HTERT RPE-1 (cell line): ENCODE results near the gene AMER2.
"Not testable (repeated sequence)": the region's sequence is repeated elsewhere in the genome, so short reads cannot be mapped to it uniquely, and the experiment has no call there.

Experiments used
- in situ Hi-C: fragments of 300-500 bp; cut with MboI; formaldehyde crosslinking; loops from 4 replicates; pipeline ENCODE4 v1.14.3; 2020; ENCODE audit warnings: low sequenced_read_pairs

Gene AMER2

GRCh38 chr13:25181597-25181996, 9.5 kb upstream of the AMER2 start:
- in situ Hi-C loops: no loop called here

- in situ Hi-C loops: no loop called here
Observed at GRCh38 chr13:25180775-25181537, 8.9 kb upstream of the AMER2 start.

DNA sequence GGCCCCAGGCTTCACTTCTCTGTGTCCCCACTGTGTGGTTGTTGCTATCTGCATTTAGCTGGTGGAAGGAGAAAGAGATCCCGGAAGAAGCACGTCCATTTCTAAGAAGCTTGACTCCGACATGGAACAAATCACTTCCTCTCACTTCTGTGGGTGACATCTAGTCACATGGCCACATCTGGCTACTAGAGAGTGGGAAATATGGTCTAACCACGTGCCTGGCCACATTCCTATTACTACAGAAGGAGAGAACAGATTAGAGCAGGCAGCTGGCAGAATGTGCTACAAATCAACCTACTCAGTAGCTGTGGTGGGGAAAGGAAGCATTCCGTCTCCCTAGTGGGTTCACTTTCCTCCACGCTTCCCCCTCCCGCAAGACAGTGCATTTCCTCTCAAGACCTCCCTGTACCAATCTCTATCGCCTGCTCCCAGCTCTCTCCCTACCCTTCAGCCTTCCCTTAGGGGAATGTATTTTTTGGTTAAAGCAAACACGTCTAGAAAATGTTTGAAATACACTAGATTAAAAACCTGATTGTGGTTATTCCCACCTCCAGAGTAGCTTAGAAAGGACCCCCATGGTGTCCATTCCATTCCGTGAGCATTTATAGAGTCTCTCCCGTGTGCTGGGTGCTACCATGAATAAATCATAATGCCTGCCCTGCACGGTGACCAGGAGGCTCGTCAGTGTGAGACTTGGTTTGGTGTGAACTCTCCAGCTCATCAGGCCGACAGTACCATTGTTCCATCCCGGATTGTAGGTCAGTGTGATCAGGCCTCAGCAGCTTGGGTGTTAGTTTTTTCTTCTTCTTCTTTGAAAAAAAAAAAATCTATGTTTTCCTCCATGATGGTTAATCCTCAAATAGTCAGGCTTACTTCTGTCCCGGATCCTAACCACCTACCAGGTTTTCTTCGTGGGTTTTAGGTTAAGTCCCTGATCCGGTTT, 8.0 kb upstream of the AMER2 start:
- in situ Hi-C loops: no loop called here

GRCh38 chr13:25179011-25179410, 6.9 kb upstream of the AMER2 start:
- in situ Hi-C loops: no loop called here

DNA sequence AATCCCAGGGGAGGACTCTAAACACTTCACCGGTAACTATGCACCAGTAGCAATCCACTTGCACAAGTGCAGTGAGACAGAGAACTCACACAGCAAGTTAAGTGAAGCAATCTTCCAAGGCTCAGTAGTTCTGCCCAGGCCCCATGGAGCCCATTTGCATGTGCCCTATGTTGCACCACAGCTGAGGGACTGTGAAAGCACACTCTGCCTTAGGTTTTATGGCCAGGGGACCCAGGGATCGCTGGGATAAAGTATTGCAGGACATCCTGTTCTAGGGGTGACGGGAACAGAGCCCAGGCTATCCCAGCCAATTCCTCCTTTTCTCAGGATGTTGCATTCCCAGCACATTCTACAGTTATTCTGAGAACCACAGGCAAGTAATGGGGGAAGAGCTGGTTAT, 6.0 kb upstream of the AMER2 start:
- in situ Hi-C loops: no loop called here

GRCh38 chr13:25177636-25178035, 5.5 kb upstream of the AMER2 start:
- in situ Hi-C loops: no loop called here

DNA sequence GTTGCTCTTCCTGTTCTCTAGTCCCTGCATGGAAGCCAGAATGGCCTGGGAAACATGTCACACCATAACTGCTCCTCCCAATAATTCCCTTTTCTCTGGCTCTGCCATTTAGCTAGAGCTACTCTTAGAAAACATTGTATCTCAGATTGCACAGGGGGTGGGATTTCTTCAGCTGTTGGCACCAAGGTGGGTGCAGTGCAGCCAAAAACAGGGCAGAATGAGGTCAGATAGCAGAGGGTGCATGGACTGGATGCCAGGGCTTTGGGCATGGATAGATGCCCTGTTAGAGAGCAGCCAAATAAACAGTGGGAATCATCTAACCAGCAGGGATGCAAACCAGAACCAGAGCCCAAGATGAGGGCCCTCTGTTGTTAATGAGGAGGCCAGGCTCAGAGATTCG, 4.9 kb upstream of the AMER2 start:
- in situ Hi-C loops: no loop called here

DNA sequence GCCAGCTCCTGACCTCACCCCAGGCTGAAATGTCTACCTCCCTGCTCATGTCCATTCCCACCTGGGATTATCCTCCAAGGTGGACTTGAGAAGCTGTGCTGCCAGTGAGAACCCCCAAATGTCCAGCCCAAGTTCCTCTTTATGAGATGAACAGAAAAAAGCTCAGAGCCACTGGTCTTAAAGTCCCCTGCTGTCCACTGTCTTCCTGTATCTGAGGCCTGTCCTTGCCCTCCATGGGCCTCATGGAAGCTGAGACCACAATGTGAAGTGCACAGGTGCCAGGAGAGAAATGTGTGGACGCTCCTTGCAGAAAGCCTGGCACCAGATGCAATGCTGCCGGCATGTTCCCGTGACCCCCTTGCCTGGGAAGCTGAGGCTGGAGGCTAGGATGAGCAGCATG, 3.3 kb upstream of the AMER2 start:
- in situ Hi-C loops: no loop called here

DNA sequence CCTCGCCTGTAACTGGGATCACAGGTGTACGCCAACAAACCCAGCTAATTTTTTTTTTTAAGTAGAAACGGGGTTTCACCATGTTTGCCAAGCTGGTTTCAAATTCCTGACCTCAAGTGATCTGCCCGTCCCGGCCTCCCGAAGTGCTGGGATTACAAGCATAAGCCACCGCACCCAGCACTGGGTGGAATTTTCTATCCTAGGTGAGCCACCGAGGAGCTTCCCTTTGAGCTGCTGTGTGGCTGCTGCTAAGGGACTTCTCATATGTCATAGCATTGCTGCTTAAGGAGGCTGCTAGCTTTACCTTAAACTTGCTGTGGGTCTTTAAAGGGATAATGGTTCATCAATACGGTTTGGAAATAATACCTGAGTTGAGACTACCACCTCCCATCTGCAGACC, 2.9 kb upstream of the AMER2 start:
- in situ Hi-C loops: no loop called here

DNA sequence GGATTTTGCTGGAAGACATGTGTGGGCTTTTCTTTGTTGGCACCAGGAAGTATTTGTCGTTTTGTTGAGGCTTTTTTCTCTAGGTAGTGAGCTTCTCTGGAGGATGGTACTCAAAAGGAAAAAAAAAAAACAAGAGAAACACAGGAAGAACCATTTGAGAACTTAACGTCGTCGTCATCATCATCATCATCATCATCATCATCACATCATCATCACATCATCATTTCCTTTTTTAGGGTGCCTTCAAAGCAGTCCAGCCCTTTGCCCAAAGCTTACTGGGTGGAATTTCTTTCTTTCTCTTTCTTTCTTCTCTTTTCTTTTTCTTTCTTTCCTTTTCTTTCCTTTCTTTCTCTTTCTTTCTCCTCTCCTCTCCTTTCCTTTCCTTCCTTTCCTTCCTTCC, 2.2 kb upstream of the AMER2 start:
- in situ Hi-C loops: no loop called here

- in situ Hi-C loops: no loop called here
Observed at GRCh38 chr13:25172303-25172630, 179 bp upstream of the AMER2 start.

- in situ Hi-C loops: no loop called here
Observed at GRCh38 chr13:25171170-25171516, 945 bp downstream of the AMER2 start.

- in situ Hi-C loops: no loop called here
Observed at GRCh38 chr13:25170554-25171111, 1.5 kb downstream of the AMER2 start.

DNA sequence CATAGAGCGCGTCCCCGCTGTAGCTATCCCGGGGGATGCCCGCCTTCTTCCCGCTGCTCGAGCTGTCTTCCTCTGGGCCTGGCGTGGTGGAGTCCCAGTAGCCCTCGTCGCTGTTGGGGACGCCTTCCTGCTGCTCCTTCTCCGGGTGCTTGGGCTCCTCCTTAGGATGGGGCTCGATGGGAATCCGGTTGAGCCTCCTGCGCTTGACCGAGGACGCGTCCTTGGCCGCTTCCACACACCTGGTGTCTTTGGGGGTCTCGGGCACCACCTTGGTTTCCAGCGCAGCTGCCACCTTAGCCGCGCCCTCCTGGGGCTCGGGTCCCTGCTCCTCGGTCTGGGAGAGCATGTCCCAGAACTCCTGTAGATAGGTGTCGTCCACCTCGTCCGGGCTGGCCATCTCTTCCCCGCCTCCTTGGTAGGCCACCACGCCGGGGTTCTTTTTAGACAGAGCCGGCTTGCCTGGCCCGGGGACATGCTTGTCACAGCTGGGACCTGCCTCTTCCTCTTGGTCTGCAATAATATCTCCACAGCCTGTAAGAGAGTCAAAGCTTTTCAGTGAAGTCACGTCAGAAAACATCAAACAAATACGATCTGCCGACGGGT, 2.0 kb downstream of the AMER2 start:
- in situ Hi-C loops: no loop called here

- in situ Hi-C loops: no loop called here
Observed at GRCh38 chr13:25169356-25169755, 2.7 kb downstream of the AMER2 start.

- in situ Hi-C loops: no loop called here
Observed at GRCh38 chr13:25168790-25169189, 3.3 kb downstream of the AMER2 start.

GRCh38 chr13:25167382-25168174, 4.5 kb downstream of the AMER2 start:
- in situ Hi-C loops: no loop called here

- in situ Hi-C loops: no loop called here
Observed at GRCh38 chr13:25166306-25166705, 5.8 kb downstream of the AMER2 start.

DNA sequence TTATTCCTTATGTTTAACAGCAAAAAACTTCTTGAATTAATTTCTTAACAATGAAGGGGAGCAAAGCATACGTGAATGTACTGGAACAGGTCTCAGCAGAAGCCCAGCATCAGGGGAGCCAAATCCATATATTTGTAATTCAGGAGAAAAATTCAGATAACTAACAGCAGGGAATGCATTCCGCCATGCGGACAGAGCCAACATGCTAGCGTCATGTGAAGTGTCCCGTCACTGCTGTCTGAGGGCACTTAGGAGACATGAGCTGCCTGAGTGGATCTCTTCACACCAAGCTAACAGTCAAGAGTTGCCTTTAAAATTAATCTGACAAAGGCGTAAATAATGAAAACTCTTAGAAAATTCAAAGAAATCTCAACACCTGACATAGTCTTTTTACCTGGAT, 6.4 kb downstream of the AMER2 start:
- in situ Hi-C loops: no loop called here

GRCh38 chr13:25165163-25165562, 6.9 kb downstream of the AMER2 start:
- in situ Hi-C loops: not testable (repeated sequence)

DNA sequence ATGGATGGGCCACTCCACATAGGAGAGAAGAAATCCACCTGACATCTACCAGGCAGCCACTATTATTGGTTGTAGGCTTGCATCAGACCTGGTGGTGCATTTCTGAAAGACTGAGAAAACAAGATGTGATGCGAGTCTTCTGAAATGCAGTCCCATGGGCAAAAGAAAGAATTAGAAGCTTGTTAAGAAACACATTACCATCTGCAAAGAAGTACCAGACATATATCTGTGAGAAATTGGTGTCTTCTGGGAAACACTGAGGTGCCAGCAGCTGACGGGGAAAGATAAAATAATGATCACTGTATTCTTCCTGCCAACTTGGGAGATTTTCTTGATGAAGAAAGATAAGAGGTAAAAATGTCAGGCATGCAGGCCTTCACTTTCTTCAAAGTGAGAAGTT, 14.4 kb downstream of the AMER2 start:
- in situ Hi-C loops: no loop called here
